ENCODE data around the gene PDE6D.

The PDE6D gene

DNA sequence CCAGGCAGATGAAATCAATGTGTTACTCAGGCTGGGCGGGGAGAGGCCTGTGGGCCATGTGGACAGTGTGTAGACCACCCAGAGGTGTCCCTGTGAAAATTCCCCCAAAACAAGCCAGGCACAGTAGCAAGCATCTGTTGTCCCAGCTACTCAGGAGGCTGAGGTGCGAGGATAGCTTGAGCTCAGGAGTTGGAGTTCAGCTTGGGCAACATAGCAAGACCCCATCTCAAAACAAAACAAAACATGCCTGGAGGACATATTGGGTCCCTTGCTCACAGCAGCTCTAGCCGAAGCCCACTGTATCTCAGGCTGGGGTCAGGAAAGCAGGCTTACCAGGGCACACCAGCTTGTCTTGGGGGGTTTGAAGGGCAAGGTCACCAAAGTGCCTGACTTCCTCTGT lies 77.1 kb downstream of the PDE6D start:
- no peak for DNase-seq

DNA sequence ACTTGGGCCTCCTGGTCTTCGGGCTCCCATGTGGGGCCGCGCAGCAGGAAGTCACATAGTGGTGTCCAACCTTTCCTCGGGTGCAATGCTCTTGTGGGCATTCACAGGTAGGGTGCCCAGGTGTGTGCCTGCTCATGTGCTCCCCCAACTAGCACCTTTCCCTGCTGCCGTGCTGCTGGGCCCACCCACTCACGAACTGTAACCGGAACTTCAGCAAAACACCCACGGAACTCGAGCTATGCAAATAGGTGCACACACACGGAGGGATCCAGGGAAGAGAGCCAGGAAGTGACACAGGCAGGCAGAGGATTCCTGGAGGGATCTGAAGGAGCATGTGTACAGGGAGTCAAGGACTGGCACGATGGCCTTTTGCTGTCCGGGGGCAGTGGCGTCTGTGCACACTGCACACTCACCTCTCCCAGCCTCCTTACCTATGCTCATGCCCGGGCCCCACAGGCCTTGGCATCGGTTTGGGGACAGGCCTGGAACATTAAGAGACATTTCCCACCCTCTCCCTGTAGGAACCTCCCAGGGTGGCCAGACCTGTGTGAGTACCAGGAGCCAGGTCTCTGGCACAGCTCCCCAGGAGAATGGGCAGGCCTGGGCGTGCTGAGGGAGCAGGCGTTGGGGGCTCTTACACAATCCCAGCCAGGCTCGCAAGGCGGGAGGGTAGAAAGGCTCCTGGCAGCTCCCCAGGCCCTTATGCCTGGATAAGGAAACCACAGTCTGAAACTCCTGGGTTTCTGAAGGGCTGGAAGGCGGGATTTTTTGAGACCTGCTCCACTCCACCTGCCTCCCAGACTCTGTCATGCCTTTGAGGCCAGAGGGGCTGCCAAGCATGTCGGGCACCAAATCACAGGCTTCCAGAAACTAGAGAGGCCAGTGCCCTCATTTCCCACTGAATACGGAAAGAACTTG lies 79.4 kb downstream of the PDE6D start:
- DNase-seq, result peak in 1 of 2 experiments; percentile 27

DNA sequence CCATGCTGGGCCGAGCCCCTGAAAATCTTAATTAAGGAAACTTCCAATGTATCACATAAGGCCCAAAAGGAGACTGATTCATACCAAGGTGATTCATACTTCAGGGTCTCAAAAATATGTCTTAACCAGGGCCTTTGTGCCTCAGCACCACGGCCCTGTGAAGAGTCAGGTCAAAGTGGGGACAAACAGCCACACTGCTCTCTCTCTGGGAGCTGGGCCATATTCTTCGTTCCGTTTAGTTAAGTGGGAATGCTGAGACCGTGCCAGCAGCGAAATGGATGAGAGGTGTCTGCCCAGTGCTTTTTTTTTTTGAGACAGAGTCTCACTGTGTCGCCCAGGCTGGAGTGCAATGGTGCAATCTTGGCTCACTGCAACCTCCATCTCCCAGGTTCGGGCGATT lies 82.1 kb downstream of the PDE6D start:
- no peak for DNase-seq

DNA sequence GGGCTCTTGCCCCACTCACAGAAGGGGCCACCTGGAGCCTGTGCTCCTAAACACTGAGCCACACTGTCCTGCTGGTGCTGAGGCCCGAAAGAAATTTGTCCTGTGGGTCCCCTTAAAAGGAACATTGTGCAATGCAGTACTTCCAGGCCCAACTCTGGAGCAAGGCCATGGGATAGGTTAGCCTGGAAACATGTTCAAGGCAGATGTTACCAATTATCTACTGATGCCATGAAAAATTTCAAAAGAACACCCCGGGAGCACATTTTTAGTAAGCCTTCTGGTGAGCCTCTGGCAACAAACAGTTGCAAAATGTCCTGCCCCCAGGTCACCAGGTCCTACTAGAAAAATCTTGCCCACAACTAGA lies 85.1 kb downstream of the PDE6D start:
- DNase-seq, result no peak

DNA sequence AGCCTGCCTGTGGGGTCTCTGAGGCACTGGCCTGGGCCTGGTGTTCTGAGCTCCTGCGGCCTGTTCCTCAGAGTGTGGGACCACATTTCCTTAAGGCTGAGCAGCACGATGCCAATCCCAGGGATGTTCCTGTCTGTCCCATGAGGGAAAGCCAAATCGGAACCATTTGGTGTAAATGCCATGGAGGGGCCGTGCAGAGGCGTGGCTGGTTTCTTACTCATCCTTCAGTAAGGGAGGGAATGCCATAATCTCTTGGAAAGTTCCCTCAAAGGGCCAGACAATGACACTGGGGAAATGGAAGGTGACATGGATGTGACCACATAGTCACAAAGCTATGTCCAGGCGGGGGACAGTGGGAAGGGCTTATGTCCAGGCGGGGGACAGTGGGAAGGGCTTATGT lies 87.1 kb downstream of the PDE6D start:
- DNase-seq, result no peak

DNA sequence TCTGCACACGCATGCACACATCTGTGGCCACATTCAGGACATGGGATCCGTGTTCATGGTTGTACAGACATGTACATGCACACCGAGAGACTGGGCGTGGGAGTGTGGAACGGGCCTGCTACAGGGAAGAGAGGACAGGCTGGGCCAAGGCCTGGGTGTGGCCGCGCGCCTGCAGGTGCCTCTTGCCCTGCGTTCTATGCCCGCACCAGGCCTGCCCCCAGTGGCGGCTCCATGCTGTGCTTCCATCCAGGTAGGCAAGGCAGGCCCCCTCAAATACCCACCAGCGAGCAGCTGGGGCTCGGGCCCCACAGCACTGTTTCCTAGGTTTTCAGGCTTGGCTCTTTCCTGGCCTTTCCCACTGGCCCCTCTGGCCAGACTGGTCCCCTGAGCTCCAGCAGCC lies 88.2 kb downstream of the PDE6D start:
- no peak for DNase-seq

DNA sequence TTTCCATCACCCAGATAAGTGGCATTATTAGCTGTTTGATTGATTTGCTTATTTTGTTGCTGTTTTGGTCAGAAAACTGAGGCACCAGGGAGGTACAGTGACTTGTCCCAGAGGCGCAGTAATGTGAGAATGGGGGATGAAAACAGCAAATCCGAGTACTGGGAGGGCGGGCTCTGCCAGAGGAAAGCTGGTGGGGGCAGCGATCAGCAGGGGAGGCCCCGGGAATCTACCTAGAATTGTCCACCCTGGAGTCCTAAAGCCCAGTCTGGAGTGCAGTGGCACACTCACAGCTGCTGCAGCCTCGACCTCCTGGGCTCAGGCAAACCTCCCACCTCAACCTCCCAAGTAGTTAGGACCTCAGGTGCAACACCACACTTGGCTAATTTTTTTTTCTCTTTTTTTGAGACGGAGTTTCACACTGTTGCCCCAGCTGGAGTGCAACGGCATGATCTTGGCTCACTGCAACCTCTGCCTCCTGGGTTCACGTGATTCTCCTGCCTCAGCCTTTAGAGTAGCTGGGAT lies 89.8 kb downstream of the PDE6D start:
- no peak for DNase-seq

DNA sequence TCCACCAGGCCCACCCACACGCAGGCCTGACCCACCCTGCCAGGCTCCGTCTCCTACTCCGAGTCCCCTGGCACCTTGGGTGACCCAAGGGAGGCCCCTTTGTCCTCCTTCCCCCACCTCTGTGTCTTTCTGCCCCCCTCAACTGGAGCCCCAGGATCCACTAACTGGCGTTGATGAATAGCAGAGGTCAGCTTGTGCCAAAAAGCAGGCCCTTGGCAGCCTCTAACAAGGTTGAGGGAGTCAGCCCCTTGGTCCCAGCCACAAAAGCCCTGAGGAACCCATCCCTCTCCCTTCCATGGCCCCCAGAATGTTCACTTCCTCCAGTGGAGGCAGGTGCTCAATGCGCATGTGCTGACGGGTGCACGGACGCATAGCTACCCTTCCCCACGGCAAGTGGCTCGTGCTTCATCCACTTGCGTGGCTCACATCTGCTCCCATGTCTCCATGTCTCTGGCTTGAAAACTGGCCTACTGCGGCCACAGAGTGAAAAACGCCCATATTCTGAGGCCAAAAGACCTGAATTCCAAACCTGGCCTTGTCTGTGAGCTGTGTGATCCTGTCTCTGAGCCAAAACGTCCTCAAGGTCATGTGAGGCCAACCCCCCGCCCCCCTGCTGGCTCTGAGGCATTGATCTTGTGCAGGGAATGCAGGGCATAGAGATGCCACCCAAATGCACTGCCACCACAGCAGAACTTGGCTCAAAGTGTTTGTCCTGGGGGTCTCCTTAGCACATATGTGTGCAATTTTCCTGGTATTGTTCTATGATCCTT lies 91.8 kb downstream of the PDE6D start:
- no peak for DNase-seq

DNA sequence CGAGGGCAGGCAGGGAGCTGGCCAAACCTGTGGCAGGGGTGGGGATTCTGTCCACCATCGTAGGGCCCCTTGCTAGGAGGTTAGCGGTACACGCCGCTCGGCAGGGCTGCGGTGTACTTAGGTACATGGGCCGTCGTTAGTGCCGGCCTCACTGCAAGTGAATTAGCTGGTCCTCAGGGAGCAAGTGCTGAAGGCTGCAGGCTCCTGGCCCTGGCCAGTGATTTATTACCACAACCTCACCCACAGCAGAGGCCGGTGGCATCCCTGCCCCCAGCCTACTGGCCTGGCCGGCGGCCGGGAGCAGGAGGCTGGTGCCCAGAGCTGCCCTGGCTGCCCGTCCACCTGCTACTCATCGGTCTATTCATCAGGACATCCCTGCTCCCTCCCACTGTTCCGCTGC lies 92.4 kb downstream of the PDE6D start:
- no peak for DNase-seq

DNA sequence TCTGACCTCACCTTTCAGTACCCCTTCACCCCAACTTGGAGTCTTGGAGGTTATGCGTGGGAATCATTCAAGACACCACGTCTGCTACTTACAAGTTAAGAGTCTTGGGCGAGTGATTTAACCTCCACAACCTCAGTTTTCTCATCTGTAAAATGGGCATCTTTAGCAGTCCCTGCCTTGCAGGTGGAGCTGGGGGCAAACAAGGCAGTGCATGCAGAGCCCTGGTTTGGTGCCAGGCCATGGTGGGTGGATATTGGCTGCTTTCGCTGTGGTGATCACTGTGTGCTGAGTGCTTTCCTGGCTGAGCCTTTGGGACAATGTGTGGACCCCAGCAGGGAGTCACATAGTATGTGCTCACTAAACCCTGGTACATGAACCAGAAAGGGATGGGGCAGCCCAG lies 93.1 kb downstream of the PDE6D start:
- DNase-seq, result no peak

DNA sequence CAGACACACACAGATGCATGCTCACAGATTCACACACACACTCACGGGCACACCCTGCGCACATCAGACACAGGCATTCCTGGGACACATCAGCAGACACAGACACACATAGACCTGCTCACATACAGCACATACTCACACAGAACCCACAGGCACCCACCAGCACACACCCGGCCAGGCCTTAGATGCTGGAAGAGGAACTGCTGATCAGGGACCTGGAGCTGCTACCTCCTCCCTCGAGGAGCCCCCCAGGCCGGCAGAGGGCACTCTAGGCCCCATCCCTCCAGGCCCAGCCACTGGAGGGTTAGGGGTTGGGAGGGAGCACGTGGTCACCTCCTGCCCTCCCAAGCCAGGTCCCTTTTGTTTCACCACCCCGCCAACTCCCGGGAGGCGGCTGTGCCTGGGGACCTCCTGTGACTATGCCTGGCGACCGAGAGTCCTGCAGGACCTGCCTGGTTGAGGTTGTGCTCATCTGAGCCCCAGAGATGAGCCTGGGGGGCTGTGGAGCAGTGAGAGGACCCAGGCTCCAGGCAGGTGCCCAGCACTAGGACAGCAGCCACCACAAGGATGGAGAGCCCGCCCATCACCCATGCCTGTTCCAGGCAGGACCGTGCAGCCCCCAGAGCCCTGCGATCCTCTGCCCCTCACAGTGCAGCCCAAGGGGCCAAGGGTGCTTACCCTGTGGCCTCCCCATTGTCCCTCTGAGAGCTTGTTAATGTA lies 93.8 kb downstream of the PDE6D start:
- no peak for DNase-seq

DNA sequence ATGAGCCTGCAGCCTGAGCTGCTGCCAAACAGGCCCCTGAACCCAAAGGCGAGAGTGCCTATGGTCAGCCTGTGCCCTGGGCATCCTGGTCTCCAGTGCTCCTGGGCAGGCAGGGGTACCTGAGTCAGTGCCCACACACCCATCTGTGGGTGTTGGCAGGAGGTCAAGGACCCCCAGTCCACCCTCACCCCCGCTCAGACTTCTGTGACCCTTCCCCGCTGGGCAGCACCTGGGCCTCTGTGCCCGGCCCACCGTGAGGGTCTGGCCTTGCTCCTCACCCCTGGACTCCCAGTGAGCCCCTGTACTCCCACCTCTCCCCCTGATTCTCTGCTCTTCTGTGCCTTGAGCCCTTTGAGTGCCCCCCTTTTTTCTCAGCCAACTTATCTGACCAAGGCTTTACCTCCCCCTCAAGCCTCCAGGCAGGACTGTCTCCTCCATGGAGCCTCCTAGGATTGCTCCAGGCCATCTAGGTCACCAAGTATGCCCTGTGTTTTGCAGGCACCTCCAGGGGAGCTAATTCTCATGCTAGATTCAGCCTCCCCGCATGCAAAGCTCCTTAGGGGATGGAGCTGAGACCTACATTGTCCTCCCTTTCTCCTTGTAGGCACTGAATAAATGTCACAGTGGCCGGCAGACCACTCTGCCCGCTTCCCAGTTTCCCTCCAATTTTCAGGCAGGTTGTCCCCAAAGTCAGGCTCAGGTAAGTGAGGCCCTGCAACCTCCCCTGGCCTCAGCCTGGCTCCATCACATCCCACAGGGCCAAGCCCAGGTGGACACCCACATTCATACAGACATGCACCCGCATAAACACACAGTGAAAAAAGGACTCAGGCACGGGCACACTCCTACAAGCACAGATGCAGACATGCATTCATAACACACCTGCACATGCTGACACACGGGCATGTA lies 94.6 kb downstream of the PDE6D start:
- DNase-seq, result no peak

DNA sequence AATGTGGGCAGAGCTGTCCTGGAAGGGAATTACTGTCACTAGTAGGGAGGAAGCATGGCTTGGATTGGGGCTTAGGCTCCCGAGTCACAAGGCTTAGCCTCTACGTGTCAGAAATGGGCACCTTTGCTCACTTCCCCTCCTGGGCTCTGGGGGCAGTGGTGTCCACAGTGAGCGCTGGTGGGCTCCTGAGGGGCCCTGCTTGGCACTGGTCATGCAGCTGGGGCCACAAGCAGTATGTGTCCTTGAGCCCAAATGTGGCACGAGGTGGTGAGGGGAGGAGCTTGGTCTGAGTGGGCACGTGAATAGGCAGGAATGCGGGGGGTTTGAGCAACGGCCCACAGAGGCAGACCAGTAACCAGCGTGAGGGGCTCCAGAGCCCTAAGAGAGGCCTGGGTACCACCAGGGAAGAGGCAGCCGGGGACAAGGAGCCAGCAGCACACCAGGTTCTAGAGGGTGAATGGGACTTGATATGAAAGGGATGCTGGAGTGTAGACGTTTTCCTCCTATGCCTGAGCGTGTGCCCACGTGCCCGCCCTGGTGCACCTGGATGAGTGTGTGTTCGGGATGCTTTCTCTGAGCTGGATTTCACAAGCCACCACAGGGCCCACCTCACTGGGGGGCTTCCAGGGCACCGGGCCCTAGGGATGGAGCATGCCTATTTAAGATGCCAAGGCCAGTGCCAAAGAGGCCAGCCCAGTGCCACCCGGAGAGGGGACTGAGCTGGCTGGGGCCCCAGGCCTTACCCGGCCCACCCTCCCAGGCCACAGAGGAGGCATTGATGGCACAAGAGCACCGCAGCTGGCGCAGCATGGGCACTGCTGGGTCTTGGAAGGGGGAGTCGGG lies 95.5 kb downstream of the PDE6D start:
- no peak for DNase-seq

DNA sequence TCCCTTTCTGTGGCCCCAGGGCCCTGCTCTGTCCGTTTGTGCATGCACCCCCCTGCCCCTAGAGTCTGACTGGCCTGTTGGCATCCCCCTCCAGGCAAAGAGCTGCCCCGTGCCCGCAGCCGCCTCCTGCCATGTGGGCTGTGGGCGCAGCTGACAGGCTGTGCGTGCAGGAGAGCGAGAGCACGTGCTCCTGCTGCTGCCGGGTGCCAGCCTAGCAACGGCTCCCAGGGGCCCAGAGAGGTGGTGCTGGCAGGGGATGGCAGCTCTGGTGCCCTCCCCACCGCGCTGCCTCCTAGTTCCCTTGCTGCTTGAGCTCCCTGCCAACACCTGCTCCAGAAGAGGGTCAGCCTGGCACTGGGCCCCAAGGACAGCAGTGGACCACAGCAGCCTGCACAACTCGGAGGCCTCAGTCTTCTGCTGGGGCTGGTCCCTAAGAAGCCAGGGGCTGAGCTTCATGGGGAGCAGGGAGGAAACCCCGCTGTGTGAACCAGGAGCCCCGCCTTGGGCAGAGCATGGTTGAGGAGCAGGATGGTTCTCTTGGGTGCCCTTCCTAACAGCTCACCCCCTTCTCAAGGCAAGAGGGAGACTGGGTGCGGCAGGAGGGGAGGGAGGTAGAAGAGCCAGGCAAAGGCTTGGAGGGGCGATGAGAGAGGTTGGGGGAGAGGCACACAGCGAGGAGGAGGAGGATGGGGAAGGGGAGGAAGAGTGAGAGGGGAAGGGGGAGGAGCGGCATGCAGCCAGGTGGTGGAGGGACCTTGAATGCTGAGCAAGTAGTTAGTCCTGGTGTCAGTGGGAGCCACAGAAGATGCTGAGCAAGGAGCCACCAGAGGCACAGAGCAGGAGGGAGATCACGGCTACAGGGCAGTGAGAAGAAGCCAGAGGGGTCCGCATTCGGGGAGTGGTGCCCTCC lies 96.5 kb downstream of the PDE6D start:
- no peak for DNase-seq

DNA sequence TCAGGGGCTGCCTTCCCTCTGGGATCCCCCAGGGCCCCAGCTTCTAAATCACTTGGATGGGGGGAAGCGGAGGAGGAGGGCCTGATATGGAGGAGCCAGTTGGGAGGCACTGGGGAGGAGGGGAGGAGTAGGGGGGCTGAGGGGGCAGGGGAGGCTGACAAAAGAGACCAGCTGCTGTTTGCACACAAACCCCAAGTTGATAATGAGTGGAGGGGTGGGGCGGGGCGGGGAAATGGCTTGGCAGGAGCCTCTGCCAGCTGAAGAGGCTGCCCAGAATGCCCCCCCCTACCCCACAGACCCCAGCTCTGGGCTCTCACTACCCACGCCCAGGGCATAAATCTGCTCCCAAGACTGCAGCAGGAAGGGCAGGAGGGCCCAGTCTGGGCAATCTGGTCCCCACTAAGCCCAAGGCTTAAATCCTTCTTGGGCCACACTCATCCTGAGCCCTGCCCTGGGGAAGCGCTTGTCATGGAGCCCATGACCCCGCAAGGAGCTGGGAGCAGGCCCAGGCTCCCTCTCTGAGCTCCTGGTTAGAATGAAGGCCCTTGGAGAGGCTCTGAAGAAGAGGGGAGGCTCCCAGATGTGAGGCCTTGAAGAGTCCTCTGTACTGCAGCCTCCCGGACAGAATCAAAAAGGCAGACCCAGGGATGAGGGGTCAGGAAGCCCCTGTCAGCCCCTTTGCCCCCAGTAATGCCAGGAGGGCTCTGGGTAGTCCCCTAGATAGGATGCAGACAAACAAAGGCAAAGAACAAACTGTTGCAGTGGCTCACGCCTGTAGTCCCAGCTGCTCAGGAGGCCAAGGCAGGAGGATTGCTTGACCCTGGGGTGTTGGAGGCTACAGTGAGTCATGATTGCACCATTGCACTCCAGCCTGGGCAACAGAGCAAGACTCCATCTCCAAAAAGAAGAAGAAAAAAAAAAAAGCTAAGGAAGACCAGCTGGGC lies 97.5 kb downstream of the PDE6D start:
- DNase-seq, result no peak

DNA sequence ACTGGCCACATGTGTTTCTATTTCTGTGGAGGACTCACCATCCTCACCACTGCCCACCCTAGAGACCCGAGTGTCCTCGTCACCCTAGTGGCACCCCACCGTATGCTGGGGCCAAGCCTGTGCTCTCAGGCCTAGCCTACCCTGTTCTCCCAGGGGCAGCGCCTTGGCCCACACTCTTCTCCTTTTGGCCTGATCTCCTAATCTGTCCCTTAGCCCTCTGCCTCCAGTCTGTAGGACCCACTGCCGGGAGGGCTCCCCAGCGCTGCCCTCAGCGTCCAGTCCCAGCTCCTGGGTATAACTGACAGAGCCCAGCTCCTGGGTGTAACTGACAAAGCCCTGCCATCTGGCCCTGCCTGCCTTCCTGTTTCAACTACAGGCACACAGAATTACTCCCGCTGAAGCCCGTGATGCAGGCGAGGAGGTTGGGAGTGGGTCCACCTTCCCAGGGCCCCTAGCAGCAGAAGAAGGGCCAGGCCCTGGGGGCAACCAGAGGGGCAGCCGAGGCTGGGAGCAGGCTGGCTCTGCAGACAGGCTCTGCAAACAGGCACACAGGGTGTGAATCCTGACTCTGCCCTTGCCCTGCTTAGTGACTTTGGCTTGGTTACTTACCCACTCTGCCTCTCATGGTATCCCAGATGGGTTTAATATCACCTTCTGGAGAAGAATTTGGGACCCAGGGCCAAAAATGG lies 98.3 kb downstream of the PDE6D start:
- no peak for DNase-seq
